CD4-positive, alpha-beta T cell treated with Interleukin-6 for 4 hours (primary cell): Measurements from ENCODE around the gene UBE2I.

ENCODE experiments used
- DNase-seq: peaks from one replicate; pipeline ENCODE4 v3.0.0-alpha.2; 2020; ENCODE audit warnings: mixed read lengths

The UBE2I gene

DNA sequence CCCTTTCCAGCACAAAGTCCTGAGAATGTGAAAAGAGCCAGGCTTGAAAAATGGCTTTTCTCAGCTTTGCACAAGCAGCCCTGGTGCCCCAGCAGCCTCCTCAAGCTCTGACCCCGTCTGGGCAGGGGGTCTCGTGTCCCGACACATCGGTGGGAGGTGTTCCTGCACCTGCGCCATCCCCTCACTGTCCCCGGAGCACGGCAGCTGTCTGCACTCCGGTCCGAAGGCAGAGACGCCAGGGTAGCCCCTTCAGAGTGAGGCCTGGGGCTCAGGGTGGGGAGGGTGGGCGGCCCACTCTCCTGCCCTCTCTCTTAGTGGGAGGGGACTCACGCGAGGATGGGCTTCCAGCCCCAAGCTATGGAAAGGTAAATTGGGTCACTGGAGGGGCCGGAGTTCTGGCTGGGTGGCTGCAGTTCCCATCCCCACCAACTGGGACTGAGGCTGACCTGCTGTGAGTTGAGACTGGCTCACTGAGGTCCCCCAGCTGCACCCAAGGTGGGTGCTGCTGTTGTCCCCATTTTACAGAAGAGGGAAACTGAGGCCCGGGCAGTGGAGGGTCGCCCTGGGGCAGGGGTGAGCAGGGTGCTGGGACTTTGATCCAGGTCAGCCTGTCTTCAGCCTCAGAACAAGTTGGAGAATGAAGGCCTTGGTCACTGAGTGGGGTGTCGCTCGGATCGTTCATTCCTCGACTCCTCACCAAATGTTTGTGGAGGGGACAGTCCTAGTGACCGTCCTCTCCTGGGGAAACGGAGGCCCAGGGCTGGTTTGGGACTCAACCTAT is 21.7 kb downstream of the UBE2I start:
- DNase-seq: no peak

- peak; percentile 42 for DNase-seq
These were observed 22.5 kb downstream of the UBE2I start for GRCh38 chr16:1331712-1332617.

DNA sequence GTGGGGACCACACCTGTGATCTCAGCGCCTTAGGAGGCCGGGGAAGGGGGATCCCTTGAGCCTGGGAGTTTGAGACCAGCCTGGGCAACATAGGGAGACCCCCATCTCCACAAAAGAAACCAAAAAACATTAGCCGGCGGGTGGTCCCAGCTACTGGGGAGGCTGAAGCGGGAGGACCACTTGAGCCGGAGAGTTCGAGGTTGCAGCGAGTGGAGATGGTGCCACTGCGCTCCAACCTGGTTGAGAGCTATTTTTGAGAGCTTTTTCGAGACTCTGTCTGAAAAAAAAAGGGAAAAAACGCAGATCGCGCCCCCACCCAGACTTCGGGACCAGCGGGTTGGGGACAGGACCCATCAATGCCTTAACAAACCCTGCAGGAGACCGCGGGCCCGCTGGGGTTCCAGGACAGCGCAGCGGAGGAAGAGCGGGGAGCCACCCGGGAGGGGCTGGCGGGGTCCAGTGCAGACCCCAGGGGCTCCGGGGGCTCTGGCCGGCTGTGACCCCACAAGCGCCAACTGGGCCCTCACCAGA is 23.2 kb downstream of the UBE2I start:
- no peak for DNase-seq

DNA sequence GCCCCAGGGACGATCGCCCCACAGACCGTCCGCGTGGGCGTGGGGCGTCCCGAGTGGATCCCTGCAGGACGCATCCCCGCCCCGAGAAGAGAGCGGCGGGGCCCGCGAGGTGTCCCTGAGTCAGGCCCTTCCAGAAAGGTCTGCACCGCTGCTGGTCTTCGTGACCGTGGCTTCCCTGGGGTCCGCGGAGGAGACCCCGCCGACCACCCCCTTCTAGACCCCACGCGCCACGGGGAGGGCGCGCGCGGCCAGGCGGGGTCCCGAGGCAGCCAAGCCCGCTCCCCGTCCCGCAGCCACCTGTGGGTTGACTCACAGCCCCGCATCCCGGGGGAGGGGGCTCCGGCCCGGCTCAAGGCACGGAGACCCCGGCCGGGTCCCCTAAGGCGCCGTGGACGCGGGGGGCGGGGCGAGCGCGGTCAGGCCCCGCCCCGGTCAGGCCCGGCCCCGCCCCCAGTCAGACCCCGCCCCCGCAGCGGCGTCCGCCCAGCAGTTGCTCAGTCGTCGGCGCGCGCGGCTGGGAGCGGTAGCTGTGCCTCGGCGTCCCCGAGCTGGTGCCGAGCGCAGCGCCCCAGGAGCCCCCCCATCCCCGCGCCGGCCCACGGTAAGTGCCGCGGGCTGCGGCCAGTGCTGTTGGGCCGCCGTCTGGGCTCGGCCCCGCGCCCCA is 23.8 kb downstream of the UBE2I start, which contains the start of gene BAIAP3:
TSS of gene BAIAP3 (plus strand) at position 497 of the 664 bp plus-strand sequence. CDS start 4,905 bp downstream, outside the sequence.
- peak; percentile 45 for DNase-seq

GRCh38 chr16:1333854-1334700 is 24.6 kb downstream of the UBE2I start:
- no peak for DNase-seq

DNA sequence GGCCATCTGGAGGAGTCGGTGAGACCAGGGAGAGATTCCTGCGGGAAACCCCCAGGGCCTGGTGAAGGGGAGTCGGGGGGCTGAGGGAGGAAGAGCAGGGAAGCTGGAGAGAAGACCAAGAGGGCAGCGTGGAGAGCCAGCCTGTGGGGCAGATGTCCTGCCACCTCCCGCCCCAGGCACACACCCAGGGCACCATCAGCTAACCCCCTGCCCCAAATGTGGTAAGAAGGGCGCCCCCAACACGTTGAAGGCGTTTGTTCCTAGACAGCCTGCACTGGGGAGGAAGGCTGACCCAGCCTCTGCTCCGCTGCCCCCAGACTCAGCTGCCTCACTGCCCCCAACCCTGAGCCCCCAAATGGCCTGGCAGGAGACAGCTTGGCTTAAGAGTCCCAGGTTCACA is 25.3 kb downstream of the UBE2I start:
- no peak for DNase-seq

DNA sequence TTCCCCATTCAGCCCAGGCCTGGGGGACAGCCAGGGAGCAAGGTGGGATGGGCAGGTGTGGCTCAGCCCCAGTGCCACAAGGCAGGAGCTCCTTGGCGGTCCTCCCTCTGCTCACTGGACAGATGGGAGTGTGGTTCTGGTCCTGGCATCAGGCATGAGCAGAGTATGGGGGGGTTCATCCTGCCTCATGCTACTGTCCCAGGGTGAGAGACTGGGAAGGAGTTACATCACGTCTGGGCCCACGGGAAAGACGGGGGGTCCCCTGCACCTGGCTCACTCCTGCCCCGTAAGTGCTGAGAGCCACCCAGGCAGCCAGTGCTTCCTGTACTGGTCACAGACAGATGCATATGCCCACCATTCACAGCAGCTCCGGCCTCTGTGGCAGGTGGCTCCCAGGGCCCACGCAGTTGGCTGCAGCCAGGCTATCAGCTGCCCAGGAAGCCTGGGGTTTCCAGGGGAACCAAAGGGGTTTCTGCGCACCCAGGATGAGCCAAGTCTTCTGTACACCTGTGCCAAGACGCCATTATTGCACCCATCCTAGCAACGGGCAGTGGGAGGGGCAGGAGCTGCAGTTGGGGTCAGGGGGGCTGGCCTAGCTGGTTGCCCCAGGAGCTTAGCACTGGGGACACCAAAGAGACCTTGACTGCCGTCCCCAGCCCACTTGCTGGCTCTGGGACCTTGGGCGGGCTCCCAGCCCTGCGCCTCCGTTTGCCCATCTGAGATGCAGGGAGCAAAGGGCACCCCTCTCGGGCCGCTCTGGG is 26.0 kb downstream of the UBE2I start:
- DNase-seq: no peak

DNA sequence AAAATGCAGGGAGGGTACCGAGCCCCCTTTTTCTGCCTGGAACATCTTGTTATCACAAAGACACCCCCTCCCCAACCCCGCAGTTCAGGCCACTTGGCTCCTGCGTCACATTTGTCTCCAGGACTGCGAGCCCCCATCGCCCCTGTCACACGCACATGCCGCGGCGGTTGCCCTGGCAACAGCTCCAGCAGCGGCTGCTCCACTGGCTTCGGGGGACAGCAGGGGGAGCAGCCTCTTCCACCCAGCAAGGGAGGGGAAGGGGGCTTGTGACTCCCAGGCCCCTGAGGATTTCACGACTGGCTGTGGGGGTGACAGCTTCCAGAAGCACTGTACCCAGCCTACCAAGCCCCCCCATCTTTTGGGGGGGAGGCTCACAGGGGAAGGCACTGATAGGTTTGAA is 26.6 kb downstream of the UBE2I start:
- DNase-seq: no peak

- no peak for DNase-seq
These were observed 27.2 kb downstream of the UBE2I start for GRCh38 chr16:1336619-1337018.

DNA sequence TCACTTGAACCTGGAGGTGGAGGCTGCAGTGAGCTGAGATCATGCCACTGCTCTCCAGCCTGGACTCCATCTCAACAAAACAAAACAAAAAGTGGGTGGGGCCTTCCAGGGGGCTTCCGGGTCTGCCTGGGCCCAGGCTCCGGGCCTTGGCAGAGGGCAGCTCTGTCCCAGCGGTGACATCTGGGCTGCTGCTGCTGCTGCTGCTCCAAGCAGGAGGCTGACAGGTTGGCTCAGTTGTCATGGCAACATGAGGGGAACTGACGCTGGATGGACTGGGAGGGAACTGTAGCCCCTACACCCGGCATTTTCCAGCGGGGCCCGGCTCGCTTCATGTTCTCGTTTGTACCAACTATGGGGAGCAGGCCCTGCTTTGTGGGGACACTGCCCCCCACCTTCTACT is 28.1 kb downstream of the UBE2I start:
- DNase-seq: no peak

DNA sequence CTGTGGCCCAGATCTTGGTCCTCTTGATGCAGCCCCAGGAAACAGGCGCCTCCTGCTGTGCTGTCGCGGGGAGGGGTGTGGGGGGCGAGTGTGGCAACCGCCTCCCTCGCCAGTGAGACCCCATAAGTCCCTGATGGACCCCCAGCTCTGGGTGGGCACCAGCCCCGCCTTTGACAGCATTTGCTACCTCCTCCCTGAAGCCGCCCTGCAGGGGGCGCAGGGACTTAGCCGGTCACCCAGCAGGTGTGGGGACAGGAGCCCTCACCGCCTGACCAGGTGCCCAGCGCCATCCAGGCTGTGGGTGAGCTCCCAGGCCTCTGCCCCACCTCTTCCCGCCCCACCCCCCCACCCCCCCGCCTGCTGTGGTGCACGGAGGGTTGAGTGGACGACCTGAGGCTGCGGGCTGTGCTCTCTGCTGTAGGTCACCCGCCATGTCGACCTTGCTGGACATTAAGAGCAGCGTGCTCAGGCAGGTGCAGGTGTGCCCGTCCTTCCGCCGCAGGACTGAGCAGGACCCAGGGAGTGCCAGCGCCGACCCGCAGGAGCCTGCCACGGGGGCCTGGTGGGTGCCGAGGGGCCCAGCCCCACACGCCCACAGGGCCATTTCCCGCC is 28.8 kb downstream of the UBE2I start:
- peak; percentile 45 for DNase-seq

DNA sequence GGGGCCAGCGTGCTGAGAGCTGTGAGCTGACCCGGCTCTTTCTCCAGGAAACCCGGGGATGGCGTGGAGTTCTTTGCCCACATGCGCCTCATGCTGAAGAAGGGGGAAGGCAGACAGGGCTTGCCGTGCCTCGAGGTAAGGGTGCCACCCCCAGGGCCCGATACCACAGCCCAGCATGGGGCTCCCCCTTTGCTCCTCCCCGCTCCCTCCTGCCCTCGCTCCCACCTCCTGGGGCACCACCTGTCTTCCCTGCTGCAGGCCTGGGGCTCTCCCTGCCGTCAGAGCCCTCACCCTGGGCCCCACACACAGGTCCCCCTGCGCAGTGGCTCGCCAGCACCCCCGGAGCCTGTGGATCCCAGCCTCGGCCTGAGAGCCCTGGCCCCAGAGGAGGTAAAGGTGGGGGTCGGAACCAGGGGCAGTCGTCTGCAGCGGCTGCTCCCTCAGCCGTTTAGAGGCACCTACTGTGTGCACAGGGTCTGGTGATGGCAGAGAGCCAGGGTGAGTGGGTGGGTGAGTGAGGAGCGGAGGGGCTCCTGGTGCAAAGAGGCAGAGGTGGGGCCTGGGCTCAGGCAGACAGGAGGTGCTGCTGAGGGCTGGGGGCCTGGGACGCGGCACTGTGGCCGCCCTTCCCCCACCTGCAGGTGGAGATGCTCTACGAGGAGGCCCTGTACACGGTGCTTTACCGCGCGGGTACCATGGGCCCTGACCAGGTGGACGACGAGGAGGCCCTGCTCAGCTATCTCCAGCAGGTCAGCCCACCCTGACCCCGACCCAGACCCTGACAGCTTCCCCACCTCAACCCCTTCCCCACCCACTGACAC is 29.6 kb downstream of the UBE2I start:
- no peak for DNase-seq

DNA sequence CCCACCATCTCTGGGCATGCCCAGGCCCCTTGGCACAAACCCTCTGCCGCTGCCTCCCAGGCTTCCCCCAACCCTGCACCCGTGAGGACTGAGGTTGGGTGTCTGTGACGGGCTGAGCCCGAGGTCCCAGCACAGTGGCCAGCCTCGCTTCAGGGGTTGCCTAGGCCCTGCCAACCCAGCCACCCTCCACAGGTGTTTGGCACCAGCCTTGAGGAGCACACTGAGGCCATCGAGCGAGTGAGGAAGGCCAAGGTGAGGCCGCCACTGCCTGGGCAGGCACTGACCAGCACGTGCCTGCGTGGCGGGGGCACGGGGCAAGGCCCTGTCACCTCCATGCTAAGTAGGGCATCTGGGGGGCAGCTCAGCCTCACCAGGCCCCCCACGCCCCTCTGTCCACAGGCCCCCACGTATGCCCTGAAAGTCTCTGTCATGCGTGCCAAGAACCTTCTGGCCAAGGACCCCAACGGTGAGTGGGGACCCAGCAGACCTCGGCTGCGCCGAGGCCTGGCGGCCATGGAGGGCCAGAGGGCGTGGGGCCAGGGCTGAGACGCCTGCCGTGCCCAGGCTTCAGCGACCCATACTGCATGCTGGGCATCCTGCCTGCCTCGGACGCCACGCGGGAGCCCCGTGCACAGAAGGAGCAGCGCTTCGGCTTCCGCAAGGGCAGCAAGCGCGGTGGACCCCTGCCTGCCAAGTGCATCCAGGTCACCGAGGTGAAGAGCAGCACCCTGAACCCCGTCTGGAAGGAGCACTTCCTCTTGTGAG is 31.5 kb downstream of the UBE2I start:
- no peak for DNase-seq

DNA sequence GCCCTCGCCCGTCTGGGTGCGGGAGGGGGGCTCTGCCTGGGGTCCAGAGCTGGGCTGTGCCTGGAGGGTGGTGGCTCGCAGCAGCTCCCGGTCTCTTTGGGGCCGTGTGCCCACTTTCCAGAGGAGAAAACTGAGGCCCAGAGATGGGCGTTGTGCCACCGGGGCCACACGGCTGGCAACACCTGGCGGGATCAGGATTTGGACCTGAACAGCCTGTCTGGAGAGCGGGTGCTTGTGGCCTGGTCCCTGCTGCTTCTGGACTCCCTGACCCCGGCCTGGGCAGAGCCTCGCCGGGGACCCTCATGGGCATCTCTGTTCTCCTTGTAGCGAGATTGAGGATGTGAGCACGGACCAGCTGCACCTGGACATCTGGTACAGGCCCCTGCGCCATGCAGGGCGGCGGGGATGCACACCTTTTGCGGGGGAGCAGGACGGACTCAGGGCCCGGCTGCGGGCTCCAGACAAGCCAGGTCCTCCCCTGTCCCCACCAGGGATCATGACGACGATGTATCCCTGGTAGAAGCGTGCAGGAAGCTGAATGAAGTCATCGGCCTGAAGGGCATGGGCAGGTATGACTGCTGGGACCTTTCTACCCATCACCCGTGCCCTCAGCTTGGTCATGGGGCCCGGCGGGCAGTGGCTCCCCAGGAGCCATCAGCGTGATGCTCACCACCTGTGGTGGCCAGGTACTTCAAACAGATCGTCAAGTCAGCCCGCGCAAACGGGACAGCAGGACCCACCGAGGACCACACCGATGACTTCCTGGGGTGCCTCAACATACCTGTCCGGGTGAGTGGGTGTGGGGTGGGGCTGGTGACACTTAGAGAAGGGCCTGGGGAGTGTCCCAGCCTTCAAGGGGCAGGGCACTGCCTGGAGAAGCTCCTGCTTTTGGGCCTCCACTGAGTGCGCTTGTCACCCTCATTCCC is 32.3 kb downstream of the UBE2I start:
- no peak for DNase-seq

- DNase-seq: peak; percentile 96
These were observed 33.3 kb downstream of the UBE2I start for GRCh38 chr16:1342526-1343427.

DNA sequence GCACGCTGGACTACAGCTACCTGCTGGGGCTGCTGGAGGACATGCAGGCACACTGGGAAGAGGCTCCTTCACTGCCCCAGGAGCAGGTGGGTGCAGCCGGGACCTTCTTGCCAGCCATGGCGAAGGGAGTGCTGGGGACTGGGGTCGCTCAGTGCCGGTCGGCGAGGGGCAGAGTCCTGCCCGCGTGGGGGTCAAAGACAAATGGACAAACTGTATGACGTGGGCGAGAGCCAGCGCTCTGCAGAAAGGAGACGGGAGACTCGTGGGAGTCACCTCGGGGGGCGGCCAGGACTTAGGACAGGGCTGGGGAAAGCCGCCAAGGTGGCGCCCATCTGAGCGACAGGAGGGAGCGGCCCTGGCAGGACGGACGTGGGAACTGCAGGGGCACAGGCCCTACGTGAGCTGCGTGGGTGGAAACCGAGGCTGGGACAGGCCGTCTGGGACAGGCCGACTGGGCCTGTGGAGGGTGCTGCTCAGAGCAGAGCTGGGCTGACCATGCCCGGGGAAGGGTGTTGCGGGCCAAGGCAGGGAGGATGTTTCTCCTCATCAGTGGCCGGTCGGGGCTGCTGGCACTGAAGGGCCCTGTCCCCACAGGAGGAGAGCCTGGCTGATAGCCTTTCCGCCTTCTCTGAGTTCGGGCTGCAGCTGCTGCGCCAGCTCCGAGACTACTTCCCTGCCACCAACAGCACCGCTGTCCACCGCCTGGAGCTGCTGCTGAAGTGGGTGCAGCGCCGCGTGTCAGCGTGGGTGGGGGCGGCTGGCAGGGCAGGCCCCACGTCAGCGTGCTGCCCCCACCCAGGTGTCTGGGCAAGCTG is 34.2 kb downstream of the UBE2I start:
- no peak for DNase-seq
